NCI-H2227 treated with DMSO at 0.1 percent for 48 hours (cell line): ENCODE data around the gene RPS6KA4.

ENCODE experiments used
- DNase-seq: peaks from one replicate; lab custom pipeline; 2025; lab: John Stamatoyannopoulos, UW

Gene RPS6KA4

DNA sequence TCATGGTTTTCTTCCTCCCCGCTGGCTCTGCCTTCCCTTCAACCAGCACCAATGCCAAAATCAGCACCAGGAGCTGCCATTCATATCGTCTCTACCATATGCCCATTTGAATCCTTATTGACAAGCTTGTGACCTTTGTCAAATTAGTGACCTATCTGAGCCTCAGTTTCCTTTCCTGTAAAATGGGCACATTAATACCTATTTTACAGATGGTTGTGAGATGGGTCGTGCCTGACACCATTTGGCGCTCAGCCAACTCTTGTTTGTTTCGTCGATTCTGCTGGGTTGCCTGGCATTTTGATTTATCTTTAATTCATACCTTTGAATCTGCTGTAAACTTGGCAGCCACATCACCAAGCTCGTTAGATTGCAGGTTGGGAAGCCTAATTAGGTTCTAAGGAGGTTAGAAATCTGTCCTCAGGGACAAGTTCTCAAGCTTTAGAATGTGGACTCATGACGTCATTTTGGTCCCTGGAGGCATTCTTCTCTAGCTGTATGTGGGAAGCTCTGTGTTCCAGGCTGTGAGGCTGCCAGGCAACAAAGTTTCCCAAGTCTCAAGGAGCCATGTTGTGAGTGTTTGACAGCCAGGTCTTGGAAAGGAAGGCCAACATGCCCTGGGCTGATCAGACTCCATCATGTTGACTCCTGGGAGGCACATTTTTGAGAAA, 61.0 kb downstream of the RPS6KA4 start:
- DNase-seq: no peak
